GM12878 (cell line): ENCODE results near the gene TMEM59. TPM values are rescaled to one million over a fixed set of nuclear protein-coding genes. Genes with fewer than 3 reads are reported as not detected.
"Not testable (repeated sequence)": the region's sequence is repeated elsewhere in the genome, so short reads cannot be mapped to it uniquely, and the experiment has no call there.

Experiments
- ATAC-seq: fragments of 200-7000 bp; cut with Tn5 transposase; 3 replicates; pipeline ENCODE4 v1.9.1; 2020; ENCODE audit warnings: mild to moderate bottlenecking, moderate library complexity
- BruUV-seq: library from RNA; stranded (reverse); fragments of 400-500 nt; replicated peaks from 2 replicates; lab custom pipeline; 2021; lab: Mats Ljungman, UMichigan
- CTCF ChIA-PET: fragments of 300-600 bp; sonication (Branson Sonifier 250); formaldehyde crosslinking; extraction: SDS; loops from one replicate; lab custom pipeline; 2021; ENCODE audit warnings: inconsistent platforms; lab: Yijun Ruan, JAX
- POLR2A ChIA-PET: fragments of 350-600 bp; formaldehyde crosslinking; extraction: SDS; loops from one replicate; lab custom pipeline; 2021; ENCODE audit warnings: inconsistent platforms; lab: Charles Lee
- RAD21 ChIA-PET: fragments of 300-600 bp; sonication (Branson Sonifier 250); formaldehyde crosslinking; loops from one replicate; lab custom pipeline; 2023; ENCODE audit warnings: antibody characterized with exemption; ENCODE audit not compliant: unreplicated experiment; lab: Charles Lee
- SMC1A ChIA-PET: fragments of 300-600 bp; sonication (Branson Sonifier 250); formaldehyde crosslinking; loops from one replicate; lab custom pipeline; 2023; ENCODE audit not compliant: unreplicated experiment, uncharacterized antibody; lab: Charles Lee
- DNase-seq: peaks from one replicate; pipeline ENCODE4 v3.0.0-alpha.2; 2011; ENCODE audit warnings: low read depth, low spot score
- FAIRE-seq: peaks from 3 replicates; lab custom pipeline; 2011; peaks lifted over from hg19 to GRCh38; lab: Jason Lieb, UNC
- H2AFZ ChIP-seq: 2 replicates; pipeline ENCODE4 v1.6.0; 2011; ENCODE audit warnings: low read depth, low read length, control low read depth; ENCODE audit not compliant: control insufficient read depth
- H3K27ac ChIP-seq: 2 replicates; pipeline ENCODE4 v1.5.1; 2011; ENCODE audit warnings: control low read depth; ENCODE audit not compliant: control insufficient read depth, insufficient read depth
- H3K27me3 ChIP-seq, 2 experiments: replicated peaks in 1 of 2; 2 replicates each; pipeline versions ENCODE4 v1.6.0 to v1.6.1; 2011; ENCODE audit warnings: low read length in 1 of 2; ENCODE audit not compliant: control insufficient read depth in 2 of 2, insufficient read depth in 2 of 2
- H3K36me3 ChIP-seq, 2 experiments: 2 replicates each; pipeline ENCODE4 v1.5.1; 2011; ENCODE audit warnings: low read length in 1 of 2; ENCODE audit not compliant: control insufficient read depth in 2 of 2, insufficient read depth in 2 of 2
- H3K4me1 ChIP-seq: 2 replicates; pipeline ENCODE4 v1.6.1; 2011; ENCODE audit warnings: mild to moderate bottlenecking, low read length, moderate library complexity, mixed read lengths; ENCODE audit not compliant: control insufficient read depth, insufficient read depth
- H3K4me2 ChIP-seq: 2 replicates; pipeline ENCODE4 v1.6.0; 2011; ENCODE audit warnings: control low read depth; ENCODE audit not compliant: control insufficient read depth, insufficient read depth
- H3K4me3 ChIP-seq: fragments of 200-600 bp; sonication (generic); 2 replicates; pipeline ENCODE4 v1.5.1; 2016
- H3K79me2 ChIP-seq: 2 replicates; pipeline ENCODE4 v1.6.0; 2011; ENCODE audit warnings: low read length; ENCODE audit not compliant: control insufficient read depth, insufficient read depth
- H3K9ac ChIP-seq: 2 replicates; pipeline ENCODE4 v1.8.0; 2011; ENCODE audit warnings: low read length, control low read depth, mixed read lengths; ENCODE audit not compliant: control insufficient read depth, insufficient read depth
- H3K9me3 ChIP-seq: replicated peaks from 3 replicates; pipeline ENCODE4 v1.5.1; 2011; ENCODE audit warnings: mild to moderate bottlenecking, low read length; ENCODE audit not compliant: control insufficient read depth, insufficient read depth
- H4K20me1 ChIP-seq: 2 replicates; pipeline ENCODE4 v1.6.0; 2011; ENCODE audit not compliant: control insufficient read depth, insufficient read depth
- EP300 ChIP-seq, 2 experiments: fragments of 150-350 bp in 1 of 2; IDR thresholded peaks; 2 replicates each; pipeline ENCODE4 v1.6.1; 2011 to 2012; ENCODE audit warnings: low read depth in 2 of 2, low read length in 2 of 2, borderline replicate concordance in 1 of 2, improper control_type of control experiment in 1 of 2, inconsistent platforms in 1 of 2; ENCODE audit not compliant: control insufficient read depth in 1 of 2
- JUNB ChIP-seq: IDR thresholded peaks from 2 replicates; pipeline ENCODE4 v1.6.1; 2016; ENCODE audit warnings: antibody characterized with exemption, mild to moderate bottlenecking
- LARP7 ChIP-seq: fragments of 450-650 bp; IDR thresholded peaks from 2 replicates; pipeline ENCODE4 v1.6.1; 2017; ENCODE audit warnings: mild to moderate bottlenecking
- POLR2AphosphoS2 ChIP-seq: IDR thresholded peaks from 2 replicates; pipeline ENCODE4 v1.6.1; 2011; ENCODE audit warnings: low read depth, mild to moderate bottlenecking, low read length, improper control_type of control experiment, moderate library complexity
- TARDBP ChIP-seq: IDR thresholded peaks from 2 replicates; pipeline ENCODE4 v1.6.1; 2016; ENCODE audit warnings: borderline replicate concordance
- YY1 ChIP-seq: IDR thresholded peaks from 2 replicates; pipeline ENCODE4 v1.6.1; 2011; ENCODE audit warnings: low read depth, mild to moderate bottlenecking, low read length
- ZNF274 ChIP-seq: IDR thresholded peaks from one replicate; pipeline ENCODE4 v1.8.0; 2011; ENCODE audit not compliant: insufficient read length, insufficient read depth
- WGBS: methylation state at CpG from one replicate; pipeline ENCODE4 v1.1.6; 2016; ENCODE audit warnings: low lambda C conversion rate; ENCODE audit not compliant: insufficient replicate concordance, insufficient coverage; ENCODE audit errors: missing lambda C conversion rate; 5-methylcytosine and 5-hydroxymethylcytosine counted together
- in situ Hi-C: fragments of 300-500 bp; cut with MboI; formaldehyde crosslinking; loops from 9 replicates; pipeline ENCODE4 v1.14.3; 2018; ENCODE audit warnings: mixed read lengths
- intact Hi-C: fragments of 100-400 bp; cut with micrococcal nuclease; formaldehyde crosslinking; loops from one replicate; pipeline ENCODE4 v1.14.2; 2022; ENCODE audit not compliant: unreplicated experiment
- polyA plus RNA-seq, 11 experiments: library from polyadenylated mRNA; depleted of rRNA in 4 of 11; unstranded in 6 of 11; stranded (reverse) in 5 of 11; fragments of >200 nt; fragmentation: Nextera tagmentation in 4 of 11; fragmentation: Illumina TruSeq in 1 of 11; extraction: Ambion mirVana in 4 of 11; extraction: Trizol in 1 of 11; gene quantifications; 1 replicate in 1 of 11; 2 replicates in 10 of 11; pipeline versions ENCODE4 v1.2.1 to v1.2.3, GENCODE V29; 2011 to 2016; ENCODE audit warnings: inconsistent platforms in 2 of 11, missing spikeins in 2 of 11, low read depth in 1 of 11
- total RNA-seq, 4 experiments: library from RNA; depleted of rRNA in 3 of 4; stranded (reverse); fragments of >200 nt in 3 of 4; fragmentation: Illumina TruSeq in 1 of 4; extraction: Trizol in 1 of 4; gene quantifications; 2 replicates each; pipeline versions ENCODE4 v1.2.1 to v1.2.3, GENCODE V29; 2013 to 2021
- TF ChIP-seq, protein P1 (sequence below): fragments of 450-650 bp; IDR thresholded peaks from 2 replicates; pipeline ENCODE4 v1.6.1; 2017; ENCODE audit warnings: mild to moderate bottlenecking, low read depth, inconsistent platforms; ENCODE audit not compliant: poor library complexity, severe bottlenecking
- TF ChIP-seq, protein P2 (sequence below): fragments of 450-650 bp; conservative IDR thresholded peaks from 2 replicates; pipeline ENCODE4 v1.6.1; 2017; ENCODE audit warnings: mild to moderate bottlenecking, moderate library complexity
- TF ChIP-seq, protein P3 (sequence below): IDR thresholded peaks from 2 replicates; pipeline ENCODE4 v1.6.1; 2012; ENCODE audit warnings: low read depth, low read length, improper control_type of control experiment

The TMEM59 gene
- total and polyA plus RNA-seq, 10 of the 15 experiments (the other 5 are each of a cell fraction or from before 2014, with no cell fraction given) = 69.9 to 273 (median 111) TPM

DNA sequence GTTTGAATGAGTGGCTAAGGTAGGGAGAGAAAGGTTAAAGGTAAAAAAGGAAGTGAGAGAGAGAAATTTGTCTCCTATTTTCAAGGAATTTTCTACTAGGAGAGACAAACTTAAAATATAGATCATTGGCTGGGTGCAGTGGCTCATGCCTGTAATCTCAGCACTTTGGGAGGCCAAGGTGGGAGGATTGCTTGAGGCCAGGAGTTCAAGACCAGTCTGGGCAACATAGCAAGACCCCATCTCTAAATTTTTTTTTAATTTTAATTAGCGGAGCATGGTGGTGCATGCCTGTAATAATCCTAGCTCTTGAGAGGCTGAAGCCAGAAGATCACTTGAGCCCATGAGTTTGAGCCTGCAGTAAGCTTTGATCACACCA is 41.7 kb upstream of the TMEM59 start:
- H3K27me3 ChIP-seq, H3K9ac ChIP-seq, H4K20me1 ChIP-seq, FAIRE-seq, H2AFZ ChIP-seq, H3K4me2 ChIP-seq, H3K36me3 ChIP-seq, POLR2A ChIA-PET, ATAC-seq, RAD21 ChIA-PET, intact Hi-C loops, DNase-seq, H3K9me3 ChIP-seq, in situ Hi-C loops, H3K79me2 ChIP-seq, H3K27ac ChIP-seq, H3K4me1 ChIP-seq, H3K4me3 ChIP-seq, BruUV-seq: not testable (repeated sequence)
- CTCF ChIA-PET = interaction anchor here (0.7 to 0.9 kb wide), 2 partner anchors 8 to 13 kb away, joined by 3 read pairs; no protein-coding TSS in a partner anchor
- SMC1A ChIA-PET = interaction anchor here (0.8 kb wide), 2 partner anchors 13 to 19 kb away, joined by 3 to 4 read pairs; no protein-coding TSS in a partner anchor
- WGBS = 64% methylated on average over 1 of the region's 1 CpG

DNA sequence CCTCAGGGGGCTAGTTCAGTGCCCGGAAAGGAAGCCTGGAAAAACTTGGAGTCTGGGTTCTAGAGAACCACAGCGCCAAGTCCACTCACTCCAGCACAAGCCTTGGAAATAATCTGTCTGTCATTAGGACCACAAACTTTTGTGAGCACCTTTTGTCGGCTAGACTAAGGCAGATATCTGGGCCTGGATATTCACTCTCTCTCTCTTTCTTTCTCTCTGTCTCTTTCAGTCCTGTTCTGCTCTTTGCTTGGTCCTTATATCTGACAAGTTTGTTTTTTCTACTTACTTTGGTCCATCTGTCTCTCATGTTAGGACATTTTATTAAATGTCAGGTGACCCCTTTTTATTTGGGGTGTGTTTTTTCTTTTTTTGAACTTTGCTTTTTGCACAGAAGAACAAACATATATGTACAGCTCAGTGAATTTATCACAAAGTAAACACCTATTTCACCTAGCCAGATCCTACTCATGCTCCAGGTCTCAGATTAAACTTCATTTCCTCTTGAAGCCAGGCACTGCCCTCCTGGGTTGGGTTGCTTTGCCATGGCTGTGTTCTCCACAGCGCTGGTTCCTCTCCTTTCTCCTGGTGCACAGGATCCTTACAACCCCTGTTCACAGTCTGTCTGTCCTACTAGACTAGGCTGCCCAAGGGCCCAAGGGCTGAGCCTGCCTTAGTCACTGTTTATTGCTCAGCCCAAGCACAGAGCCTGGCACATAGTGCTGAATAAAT is 41.2 kb upstream of the TMEM59 start:
- Histone ChIP-seq H3K27me3 (no peaks in the 10 kb centered on the region), H3K27ac (no peak overlapping the region), H3K9me3 (no peaks in the 10 kb centered on the region), H3K9ac (no peak overlapping the region), H4K20me1 (no peaks in the 10 kb centered on the region), H2AFZ (no peak overlapping the region), H3K4me3 (no peak overlapping the region), H3K36me3 (peaks cover 3 to 6% of the 10 kb centered on the region in 2 experiments; a peak in 3 of 4 replicates), H3K79me2 (no peaks in the 10 kb centered on the region), H3K4me2 (no peak overlapping the region), H3K4me1 (no peaks in the 10 kb centered on the region)
- CTCF ChIA-PET = interaction anchor here (0.7 to 0.9 kb wide), 2 partner anchors 8 to 270 kb away, joined by 3 to 4 read pairs; no protein-coding TSS in a partner anchor
- SMC1A ChIA-PET = no interaction called here
- no peak for FAIRE-seq
- BruUV-seq = no TSS peak
- no peak for ATAC-seq
- in situ Hi-C loops = no loop called here
- POLR2A ChIA-PET = no interaction called here
- no peak for DNase-seq
- intact Hi-C loops = no loop called here
- RAD21 ChIA-PET = no interaction called here
- WGBS = 100% methylated on average over 4 of the region's 4 CpGs
- TF ChIP-seq EP300 (IDR thresholded peaks at IDR 0.05; ENCODE audit: borderline replicate concordance in 1 of 2, control insufficient read depth in 1 of 2, low read depth in 2 of 2, low read length in 2 of 2) = no peak
- TF ChIP-seq, protein P1, sequence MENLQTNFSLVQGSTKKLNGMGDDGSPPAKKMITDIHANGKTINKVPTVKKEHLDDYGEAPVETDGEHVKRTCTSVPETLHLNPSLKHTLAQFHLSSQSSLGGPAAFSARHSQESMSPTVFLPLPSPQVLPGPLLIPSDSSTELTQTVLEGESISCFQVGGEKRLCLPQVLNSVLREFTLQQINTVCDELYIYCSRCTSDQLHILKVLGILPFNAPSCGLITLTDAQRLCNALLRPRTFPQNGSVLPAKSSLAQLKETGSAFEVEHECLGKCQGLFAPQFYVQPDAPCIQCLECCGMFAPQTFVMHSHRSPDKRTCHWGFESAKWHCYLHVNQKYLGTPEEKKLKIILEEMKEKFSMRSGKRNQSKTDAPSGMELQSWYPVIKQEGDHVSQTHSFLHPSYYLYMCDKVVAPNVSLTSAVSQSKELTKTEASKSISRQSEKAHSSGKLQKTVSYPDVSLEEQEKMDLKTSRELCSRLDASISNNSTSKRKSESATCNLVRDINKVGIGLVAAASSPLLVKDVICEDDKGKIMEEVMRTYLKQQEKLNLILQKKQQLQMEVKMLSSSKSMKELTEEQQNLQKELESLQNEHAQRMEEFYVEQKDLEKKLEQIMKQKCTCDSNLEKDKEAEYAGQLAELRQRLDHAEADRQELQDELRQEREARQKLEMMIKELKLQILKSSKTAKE = no peak
- TF ChIP-seq, protein P2, sequence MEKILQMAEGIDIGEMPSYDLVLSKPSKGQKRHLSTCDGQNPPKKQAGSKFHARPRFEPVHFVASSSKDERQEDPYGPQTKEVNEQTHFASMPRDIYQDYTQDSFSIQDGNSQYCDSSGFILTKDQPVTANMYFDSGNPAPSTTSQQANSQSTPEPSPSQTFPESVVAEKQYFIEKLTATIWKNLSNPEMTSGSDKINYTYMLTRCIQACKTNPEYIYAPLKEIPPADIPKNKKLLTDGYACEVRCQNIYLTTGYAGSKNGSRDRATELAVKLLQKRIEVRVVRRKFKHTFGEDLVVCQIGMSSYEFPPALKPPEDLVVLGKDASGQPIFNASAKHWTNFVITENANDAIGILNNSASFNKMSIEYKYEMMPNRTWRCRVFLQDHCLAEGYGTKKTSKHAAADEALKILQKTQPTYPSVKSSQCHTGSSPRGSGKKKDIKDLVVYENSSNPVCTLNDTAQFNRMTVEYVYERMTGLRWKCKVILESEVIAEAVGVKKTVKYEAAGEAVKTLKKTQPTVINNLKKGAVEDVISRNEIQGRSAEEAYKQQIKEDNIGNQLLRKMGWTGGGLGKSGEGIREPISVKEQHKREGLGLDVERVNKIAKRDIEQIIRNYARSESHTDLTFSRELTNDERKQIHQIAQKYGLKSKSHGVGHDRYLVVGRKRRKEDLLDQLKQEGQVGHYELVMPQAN = no peak
- no peak for TF ChIP-seq POLR2AphosphoS2
- TF ChIP-seq LARP7 = no peak
- TF ChIP-seq YY1 = no peak
- TF ChIP-seq TARDBP = no peak
- no peak for TF ChIP-seq ZNF274
- TF ChIP-seq, protein P3, sequence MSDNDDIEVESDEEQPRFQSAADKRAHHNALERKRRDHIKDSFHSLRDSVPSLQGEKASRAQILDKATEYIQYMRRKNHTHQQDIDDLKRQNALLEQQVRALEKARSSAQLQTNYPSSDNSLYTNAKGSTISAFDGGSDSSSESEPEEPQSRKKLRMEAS = no peak
- TF ChIP-seq JUNB = no peak
